Neural cell (in vitro differentiated cells): Measurements from ENCODE around the gene PRDM2.

Source experiments
- CTCF ChIP-seq: fragments of 450-650 bp; IDR thresholded peaks from 2 replicates; pipeline ENCODE4 v1.5.1; 2014; ENCODE audit warnings: antibody characterized with exemption, mild to moderate bottlenecking, moderate library complexity; ENCODE audit not compliant: poor library complexity, severe bottlenecking
- POLR2AphosphoS5 ChIP-seq: IDR thresholded peaks from 2 replicates; pipeline ENCODE4 v1.6.1; 2012

GRCh38 chr1:13735168-13735930 lies 35.4 kb downstream of the PRDM2 start:
- TF ChIP-seq POLR2AphosphoS5 (no peak), CTCF (no peak)
